GM04504 (cell line): Measurements from ENCODE around the gene ASPHD1.
"Not testable (repeated sequence)": the region's sequence is repeated elsewhere in the genome, so short reads cannot be mapped to it uniquely, and the experiment has no call there.

Source experiments
- DNase-seq: peaks from one replicate; pipeline ENCODE4 v3.0.0-alpha.2; 2012; ENCODE audit warnings: low read depth

The ASPHD1 gene

DNA sequence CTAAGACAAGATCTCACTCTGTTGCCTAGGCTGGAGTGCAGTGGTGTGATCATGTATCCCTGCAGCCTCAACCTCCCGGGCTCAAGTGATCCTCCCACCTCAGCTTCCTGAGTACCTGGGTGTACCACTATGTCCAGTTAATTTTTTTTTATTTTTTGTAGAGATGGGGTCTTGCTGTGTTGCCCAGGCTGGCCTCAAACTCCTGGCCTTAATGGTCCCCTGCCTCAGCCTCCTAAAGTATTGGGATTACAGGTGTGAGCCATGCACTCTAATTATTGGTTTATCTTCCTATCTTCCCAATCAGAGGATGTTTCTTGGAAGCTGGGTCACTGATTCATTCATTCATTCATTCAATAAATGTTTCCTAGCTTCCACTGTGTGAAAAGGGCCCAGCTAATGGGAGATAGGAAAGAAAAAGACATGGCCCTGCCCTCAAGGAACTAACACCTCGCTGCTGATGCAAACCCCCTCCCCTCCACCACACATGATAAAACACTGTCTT is 8.5 kb downstream of the ASPHD1 start:
- DNase-seq: no peak

- DNase-seq: no peak
Observed at GRCh38 chr16:29909391-29909790, 9.1 kb downstream of the ASPHD1 start.

DNA sequence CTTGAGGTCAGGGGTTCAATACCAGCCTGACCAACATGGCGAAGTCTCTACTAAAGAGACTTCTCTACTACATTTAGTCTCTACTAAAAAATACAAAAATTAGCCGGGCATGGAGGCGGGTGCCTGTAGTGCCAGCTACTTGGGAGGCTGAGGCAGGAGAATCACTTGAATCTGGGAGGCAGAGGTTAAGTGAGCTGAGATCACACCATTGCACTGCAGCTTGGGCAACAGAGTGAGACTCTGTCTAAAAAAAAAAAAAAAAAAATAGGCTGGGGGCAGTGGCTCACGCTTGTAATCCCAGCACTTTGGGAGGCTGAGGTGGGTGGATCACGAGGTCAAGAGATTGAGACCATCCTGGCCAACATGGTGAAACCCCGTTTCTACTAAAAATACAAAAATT is 9.6 kb downstream of the ASPHD1 start:
- not testable (repeated sequence) for DNase-seq

GRCh38 chr16:29910819-29911675 is 10.8 kb downstream of the ASPHD1 start:
- no peak for DNase-seq

- no peak for DNase-seq
Observed at GRCh38 chr16:29911676-29912010, 11.4 kb downstream of the ASPHD1 start.

- no peak for DNase-seq
Observed at GRCh38 chr16:29912087-29912486, 11.8 kb downstream of the ASPHD1 start.

- no peak for DNase-seq
Observed at GRCh38 chr16:29913514-29913913, 13.2 kb downstream of the ASPHD1 start.

GRCh38 chr16:29915590-29916247 is 15.4 kb downstream of the ASPHD1 start:
- no peak for DNase-seq

DNA sequence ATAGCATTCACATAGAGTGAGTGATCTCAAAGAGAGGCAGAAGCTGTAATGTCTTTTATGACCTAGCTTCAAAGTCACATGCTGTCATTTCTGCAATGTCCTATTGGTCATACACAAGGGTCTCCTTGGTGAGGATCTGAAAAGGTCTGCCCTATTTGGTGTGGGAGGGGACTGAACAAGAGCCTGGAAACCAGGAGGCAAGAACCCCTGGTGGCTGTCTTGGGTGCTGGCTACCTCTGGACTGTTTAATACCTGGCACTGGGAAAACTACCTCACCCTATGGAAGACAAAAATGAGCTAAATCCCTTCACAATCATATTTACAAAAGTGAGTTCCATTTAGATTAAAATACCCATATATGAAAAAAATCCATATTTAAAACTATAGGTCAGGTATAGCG is 16.7 kb downstream of the ASPHD1 start:
- no peak for DNase-seq

GRCh38 chr16:29920288-29921033 is 20.2 kb downstream of the ASPHD1 start:
- DNase-seq: no peak

DNA sequence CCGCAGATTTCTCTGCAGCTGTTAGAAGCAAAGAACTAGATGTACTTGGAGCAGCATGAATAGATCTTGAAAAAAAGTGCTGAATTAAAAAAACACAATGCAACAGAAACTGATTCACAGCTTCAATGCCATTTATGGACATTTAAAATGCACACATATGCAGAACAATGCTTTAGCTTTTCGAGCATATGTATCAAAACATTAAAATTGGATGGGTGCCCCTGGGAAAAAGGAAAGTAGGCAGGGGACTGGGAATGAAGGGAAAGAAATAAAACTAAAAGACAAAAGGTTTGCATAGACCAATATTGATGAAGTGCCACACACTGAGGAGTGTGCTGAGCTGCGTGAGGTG is 20.7 kb downstream of the ASPHD1 start:
- DNase-seq: no peak

- DNase-seq: no peak
Observed at GRCh38 chr16:29922326-29922725, 22.0 kb downstream of the ASPHD1 start.

GRCh38 chr16:29922986-29923501 is 22.8 kb downstream of the ASPHD1 start:
- DNase-seq: no peak

GRCh38 chr16:29925105-29925756 is 24.9 kb downstream of the ASPHD1 start:
- DNase-seq: no peak

- peak; percentile 63 for DNase-seq
Observed at GRCh38 chr16:29925781-29926710, 25.8 kb downstream of the ASPHD1 start, which contains the start of gene KCTD13. TSS of gene KCTD13 (minus strand) at chr16:29926226. CDS start at chr16:29926033, 193 bp downstream.

GRCh38 chr16:29926711-29927052 is 26.4 kb downstream of the ASPHD1 start:
- DNase-seq: no peak

DNA sequence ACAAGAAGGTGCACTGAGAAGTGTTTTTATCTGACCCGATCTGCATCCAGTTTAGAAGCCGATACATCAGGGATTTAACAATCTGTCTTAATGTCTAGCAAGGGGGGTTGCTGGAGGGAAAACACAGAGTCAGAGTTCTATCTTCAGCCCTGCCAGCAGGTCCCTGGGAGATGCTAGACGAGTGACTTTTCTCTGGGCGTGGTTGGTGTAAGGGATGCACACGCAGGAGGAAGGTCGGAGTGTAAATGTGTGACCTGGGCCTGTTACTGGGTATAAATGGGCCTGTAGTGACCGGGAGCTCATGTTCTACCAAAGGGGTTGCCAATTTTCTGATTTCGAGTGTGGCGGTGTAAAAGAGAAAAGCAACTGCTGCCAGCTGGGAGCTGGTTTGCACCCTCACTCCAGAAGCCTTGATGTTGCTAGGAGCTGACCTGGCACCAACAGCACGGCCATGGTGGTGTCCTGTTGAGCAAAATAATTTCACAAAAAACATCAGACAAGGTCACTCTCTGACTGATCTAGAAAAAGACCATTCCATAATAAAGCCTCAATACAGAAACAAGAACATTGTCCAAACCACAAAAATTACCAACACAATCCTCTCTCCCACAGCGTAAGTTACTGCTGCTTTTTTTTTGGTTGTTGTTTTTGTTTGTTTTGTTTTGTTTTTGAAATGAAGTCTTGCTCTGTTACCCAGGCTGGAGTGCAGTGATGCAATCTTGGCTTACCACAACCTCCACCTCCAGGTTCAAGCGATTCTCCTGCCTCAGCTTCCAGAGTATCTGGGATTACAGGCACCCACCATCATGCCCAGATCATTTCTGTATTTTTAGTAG is 27.0 kb downstream of the ASPHD1 start:
- DNase-seq: no peak

GRCh38 chr16:29931750-29932149 is 31.5 kb downstream of the ASPHD1 start:
- not testable (repeated sequence) for DNase-seq

DNA sequence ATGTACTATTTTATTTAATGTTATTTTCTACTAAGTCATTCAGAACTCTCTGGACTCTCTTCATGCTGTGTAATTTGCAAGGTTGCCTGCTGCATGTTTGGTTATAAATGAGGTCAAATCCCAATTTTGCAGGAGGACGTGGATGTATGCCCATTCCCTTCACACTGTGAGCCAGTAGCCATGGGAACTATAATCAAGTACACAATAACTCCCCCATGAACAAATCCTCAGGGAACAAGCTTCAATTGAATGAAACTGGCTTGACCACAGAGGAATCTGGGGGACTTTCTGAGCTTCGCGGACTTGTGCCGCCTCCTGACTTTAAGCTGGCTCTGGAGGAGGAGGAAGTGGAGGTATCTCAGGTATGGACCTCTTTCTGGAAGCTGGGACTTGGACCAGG is 40.4 kb downstream of the ASPHD1 start:
- no peak for DNase-seq
